ENCODE results near the gene SYNE2. TPM values are rescaled to one million over a fixed set of nuclear protein-coding genes. Genes with fewer than 3 reads are reported as not detected.

Gene SYNE2
- total and polyA plus RNA-seq, 4 donors: 26.9 to 208 (median 67.9) TPM

- DNase-seq (no peak), ATAC-seq (ENCODE audit: insufficient read depth, low FRiP score) (no peak)
- Histone ChIP-seq H3K4me1 (ENCODE audit: control insufficient read depth in 5 of 5, insufficient read depth in 5 of 5, low read length in 5 of 5) (peaks cover 0 to 15% (median 0%) of the 10 kb centered on the region in 5 donors), H3K36me3 (ENCODE audit: control insufficient read depth in 4 of 4, insufficient read depth in 4 of 4, low read length in 4 of 4) (peaks cover 0 to 16% (median 6%) of the 10 kb centered on the region in 4 donors), H3K27ac (ENCODE audit: low read depth in 1 of 2, low read length in 1 of 2) (no peak overlapping the region), H3K9ac (ENCODE audit: insufficient read depth in 1 of 2, low read length in 2 of 2) (no peak overlapping the region), H3K9me3 (ENCODE audit: control insufficient read depth in 4 of 4, insufficient read depth in 3 of 4, low read length in 3 of 4) (peaks cover 0 to 2% (median 0%) of the 10 kb centered on the region in 4 donors), H3K4me3 (no peak overlapping the region), H3K27me3 (ENCODE audit: control insufficient read depth in 3 of 3, insufficient read depth in 3 of 3, low read length in 2 of 3) (no peaks in the 10 kb centered on the region)
- no peak for TF ChIP-seq CTCF (IDR thresholded peaks at IDR 0.05; ENCODE audit: control extremely low read depth, extremely low read depth)
- WGBS, 2 donors: 82 to 92% methylated on average over 1 of the region's 1 CpG
These were observed 208.3 kb downstream of the SYNE2 start for GRCh38 chr14:64061115-64061514.

- Histone ChIP-seq H3K4me1 (ENCODE audit: control insufficient read depth in 5 of 5, insufficient read depth in 5 of 5, low read length in 5 of 5) (peaks cover 0 to 15% (median 0%) of the 10 kb centered on the region in 5 donors), H3K4me3 (no peak overlapping the region), H3K9me3 (ENCODE audit: control insufficient read depth in 4 of 4, insufficient read depth in 3 of 4, low read length in 3 of 4) (peaks cover 0 to 2% (median 0%) of the 10 kb centered on the region in 4 donors), H3K36me3 (ENCODE audit: control insufficient read depth in 4 of 4, insufficient read depth in 4 of 4, low read length in 4 of 4) (peaks cover 0 to 16% (median 8%) of the 10 kb centered on the region in 4 donors), H3K27me3 (ENCODE audit: control insufficient read depth in 3 of 3, insufficient read depth in 3 of 3, low read length in 2 of 3) (no peaks in the 10 kb centered on the region), H3K9ac (ENCODE audit: insufficient read depth in 1 of 2, low read length in 2 of 2) (no peak overlapping the region), H3K27ac (ENCODE audit: low read depth in 1 of 2, low read length in 1 of 2) (no peak overlapping the region)
- 79 to 88% methylated on average over 1 of the region's 1 CpG for WGBS, 2 donors
- DNase-seq (peak in 1 of 3 donors; percentile 46), ATAC-seq (ENCODE audit: insufficient read depth, low FRiP score) (no peak)
- no peak for TF ChIP-seq CTCF (IDR thresholded peaks at IDR 0.05; ENCODE audit: control extremely low read depth, extremely low read depth)
These were observed 208.9 kb downstream of the SYNE2 start for GRCh38 chr14:64061706-64062105.

- H3K4me3 ChIP-seq: no peak overlapping the region
- 78 to 83% methylated on average over 7 of the region's 7 CpGs for WGBS, 2 donors
- H3K9me3 ChIP-seq (ENCODE audit: control insufficient read depth in 4 of 4, insufficient read depth in 3 of 4, low read length in 3 of 4): peaks cover 0 to 2% (median 0%) of the 10 kb centered on the region in 4 donors
- no peak for TF ChIP-seq CTCF (IDR thresholded peaks at IDR 0.05; ENCODE audit: control extremely low read depth, extremely low read depth)
- ATAC-seq (ENCODE audit: insufficient read depth, low FRiP score) (no peak), DNase-seq (peak in 1 of 3 donors; percentile 16)
- peaks cover 0 to 13% (median 9%) of the 10 kb centered on the region in 4 donors for H3K36me3 ChIP-seq (ENCODE audit: control insufficient read depth in 4 of 4, insufficient read depth in 4 of 4, low read length in 4 of 4)
- H3K27me3 ChIP-seq (ENCODE audit: control insufficient read depth in 3 of 3, insufficient read depth in 3 of 3, low read length in 2 of 3): no peaks in the 10 kb centered on the region
- peaks cover 0 to 15% (median 0%) of the 10 kb centered on the region in 5 donors for H3K4me1 ChIP-seq (ENCODE audit: control insufficient read depth in 5 of 5, insufficient read depth in 5 of 5, low read length in 5 of 5)
- peak overlapping the region in 1 of 2 donors; percentile 4 for H3K9ac ChIP-seq (ENCODE audit: insufficient read depth in 1 of 2, low read length in 2 of 2)
- H3K27ac ChIP-seq (ENCODE audit: low read depth in 1 of 2, low read length in 1 of 2): no peak overlapping the region
These were observed 209.7 kb downstream of the SYNE2 start for GRCh38 chr14:64062381-64063115.

Measured in lung (tissue), 12 donors.